GM12878 (cell line): ENCODE measurements around the gene NAALADL2. TPM values are rescaled to one million over a fixed set of nuclear protein-coding genes. Genes with fewer than 3 reads are reported as not detected.
A peak's percentile ranks its signal among the peaks of the same experiment; 100 is the strongest.

Experiments
- ATAC-seq: fragments of 200-7000 bp; cut with Tn5 transposase; 3 replicates; pipeline ENCODE4 v1.9.1; 2020; ENCODE audit warnings: mild to moderate bottlenecking, moderate library complexity
- BruUV-seq: library from RNA; stranded (reverse); fragments of 400-500 nt; replicated peaks from 2 replicates; lab custom pipeline; 2021; lab: Mats Ljungman, UMichigan
- CTCF ChIA-PET: fragments of 300-600 bp; sonication (Branson Sonifier 250); formaldehyde crosslinking; extraction: SDS; loops from one replicate; lab custom pipeline; 2021; ENCODE audit warnings: inconsistent platforms; lab: Yijun Ruan, JAX
- POLR2A ChIA-PET: fragments of 350-600 bp; formaldehyde crosslinking; extraction: SDS; loops from one replicate; lab custom pipeline; 2021; ENCODE audit warnings: inconsistent platforms; lab: Charles Lee
- RAD21 ChIA-PET: fragments of 300-600 bp; sonication (Branson Sonifier 250); formaldehyde crosslinking; loops from one replicate; lab custom pipeline; 2023; ENCODE audit warnings: antibody characterized with exemption; ENCODE audit not compliant: unreplicated experiment; lab: Charles Lee
- SMC1A ChIA-PET: fragments of 300-600 bp; sonication (Branson Sonifier 250); formaldehyde crosslinking; loops from one replicate; lab custom pipeline; 2023; ENCODE audit not compliant: unreplicated experiment, uncharacterized antibody; lab: Charles Lee
- DNase-seq: peaks from one replicate; pipeline ENCODE4 v3.0.0-alpha.2; 2011; ENCODE audit warnings: low read depth, low spot score
- FAIRE-seq: peaks from 3 replicates; lab custom pipeline; 2011; peaks lifted over from hg19 to GRCh38; lab: Jason Lieb, UNC
- H2AFZ ChIP-seq: 2 replicates; pipeline ENCODE4 v1.6.0; 2011; ENCODE audit warnings: low read depth, low read length, control low read depth; ENCODE audit not compliant: control insufficient read depth
- H3K27ac ChIP-seq: 2 replicates; pipeline ENCODE4 v1.5.1; 2011; ENCODE audit warnings: control low read depth; ENCODE audit not compliant: control insufficient read depth, insufficient read depth
- H3K27me3 ChIP-seq, 2 experiments: replicated peaks in 1 of 2; 2 replicates each; pipeline versions ENCODE4 v1.6.0 to v1.6.1; 2011; ENCODE audit warnings: low read length in 1 of 2; ENCODE audit not compliant: control insufficient read depth in 2 of 2, insufficient read depth in 2 of 2
- H3K36me3 ChIP-seq, 2 experiments: 2 replicates each; pipeline ENCODE4 v1.5.1; 2011; ENCODE audit warnings: low read length in 1 of 2; ENCODE audit not compliant: control insufficient read depth in 2 of 2, insufficient read depth in 2 of 2
- H3K4me1 ChIP-seq: 2 replicates; pipeline ENCODE4 v1.6.1; 2011; ENCODE audit warnings: mild to moderate bottlenecking, low read length, moderate library complexity, mixed read lengths; ENCODE audit not compliant: control insufficient read depth, insufficient read depth
- H3K4me2 ChIP-seq: 2 replicates; pipeline ENCODE4 v1.6.0; 2011; ENCODE audit warnings: control low read depth; ENCODE audit not compliant: control insufficient read depth, insufficient read depth
- H3K4me3 ChIP-seq: fragments of 200-600 bp; sonication (generic); 2 replicates; pipeline ENCODE4 v1.5.1; 2016
- H3K79me2 ChIP-seq: 2 replicates; pipeline ENCODE4 v1.6.0; 2011; ENCODE audit warnings: low read length; ENCODE audit not compliant: control insufficient read depth, insufficient read depth
- H3K9ac ChIP-seq: 2 replicates; pipeline ENCODE4 v1.8.0; 2011; ENCODE audit warnings: low read length, control low read depth, mixed read lengths; ENCODE audit not compliant: control insufficient read depth, insufficient read depth
- H3K9me3 ChIP-seq: replicated peaks from 3 replicates; pipeline ENCODE4 v1.5.1; 2011; ENCODE audit warnings: mild to moderate bottlenecking, low read length; ENCODE audit not compliant: control insufficient read depth, insufficient read depth
- H4K20me1 ChIP-seq: 2 replicates; pipeline ENCODE4 v1.6.0; 2011; ENCODE audit not compliant: control insufficient read depth, insufficient read depth
- ATF7 ChIP-seq: fragments of 450-650 bp; IDR thresholded peaks from 2 replicates; pipeline ENCODE4 v1.6.1; 2016; ENCODE audit warnings: low read depth, mild to moderate bottlenecking
- BACH1 ChIP-seq: fragments of 450-650 bp; IDR thresholded peaks from 2 replicates; pipeline ENCODE4 v1.6.1; 2017; ENCODE audit warnings: mild to moderate bottlenecking, borderline replicate concordance
- BCL11A ChIP-seq: IDR thresholded peaks from 2 replicates; pipeline ENCODE4 v1.6.1; 2011; ENCODE audit warnings: low read depth, low read length
- E4F1 ChIP-seq: fragments of 450-650 bp; IDR thresholded peaks from 2 replicates; pipeline ENCODE4 v1.6.1; 2018; ENCODE audit warnings: borderline replicate concordance, mild to moderate bottlenecking; ENCODE audit not compliant: partially characterized antibody
- EP300 ChIP-seq, 2 experiments: fragments of 150-350 bp in 1 of 2; IDR thresholded peaks; 2 replicates each; pipeline ENCODE4 v1.6.1; 2011 to 2012; ENCODE audit warnings: low read depth in 2 of 2, low read length in 2 of 2, borderline replicate concordance in 1 of 2, improper control_type of control experiment in 1 of 2, inconsistent platforms in 1 of 2; ENCODE audit not compliant: control insufficient read depth in 1 of 2
- GABPA ChIP-seq: IDR thresholded peaks from 2 replicates; pipeline ENCODE4 v1.6.1; 2014; ENCODE audit warnings: antibody characterized with exemption, low read depth, mild to moderate bottlenecking, inconsistent platforms
- HDGF ChIP-seq: fragments of 450-650 bp; IDR thresholded peaks from 2 replicates; pipeline ENCODE4 v1.6.1; 2016; ENCODE audit warnings: antibody characterized with exemption
- IRF4 ChIP-seq: IDR thresholded peaks from 2 replicates; pipeline ENCODE4 v1.6.1; 2011; ENCODE audit warnings: low read depth, low read length
- MYC ChIP-seq: IDR thresholded peaks from 2 replicates; pipeline ENCODE4 v1.6.1; 2011; ENCODE audit warnings: mild to moderate bottlenecking, low read length, moderate library complexity, inconsistent platforms; ENCODE audit not compliant: insufficient read depth, insufficient replicate concordance, insufficient read length, severe bottlenecking
- NKRF ChIP-seq: fragments of 450-650 bp; conservative IDR thresholded peaks from 2 replicates; pipeline ENCODE4 v1.6.1; 2017; ENCODE audit warnings: mild to moderate bottlenecking, moderate library complexity
- RB1 ChIP-seq: fragments of 450-650 bp; formaldehyde crosslinking; IDR thresholded peaks from 2 replicates; pipeline ENCODE4 v1.6.1; 2017; ENCODE audit warnings: mild to moderate bottlenecking, borderline replicate concordance
- SREBF2 ChIP-seq: IDR thresholded peaks from 2 replicates; pipeline ENCODE4 v1.6.1; 2012; ENCODE audit warnings: mild to moderate bottlenecking, low read length
- STAT1 ChIP-seq: fragments of 450-650 bp; conservative IDR thresholded peaks from 2 replicates; pipeline ENCODE4 v1.6.1; 2014; ENCODE audit warnings: antibody characterized with exemption, mild to moderate bottlenecking
- STAT3 ChIP-seq: IDR thresholded peaks from 2 replicates; pipeline ENCODE4 v1.6.1; 2011; ENCODE audit warnings: low read depth, low read length, improper control_type of control experiment
- TCF3 ChIP-seq: IDR thresholded peaks from 2 replicates; pipeline ENCODE4 v1.6.1; 2012; ENCODE audit warnings: low read depth, mild to moderate bottlenecking, low read length, borderline replicate concordance; ENCODE audit not compliant: insufficient read depth
- WRNIP1 ChIP-seq: IDR thresholded peaks from 2 replicates; pipeline ENCODE4 v1.6.1; 2011; ENCODE audit warnings: low read depth, low read length, improper control_type of control experiment, borderline replicate concordance
- ZSCAN29 ChIP-seq: fragments of 450-650 bp; IDR thresholded peaks from 2 replicates; pipeline ENCODE4 v1.6.1; 2017; ENCODE audit warnings: mild to moderate bottlenecking, moderate library complexity
- whole genome bisulfite sequencing: methylation state at CpG from one replicate; pipeline ENCODE4 v1.1.6; 2016; ENCODE audit warnings: low lambda C conversion rate; ENCODE audit not compliant: insufficient replicate concordance, insufficient coverage; ENCODE audit errors: missing lambda C conversion rate; 5-methylcytosine and 5-hydroxymethylcytosine counted together
- in situ Hi-C: fragments of 300-500 bp; cut with MboI; formaldehyde crosslinking; loops from 9 replicates; pipeline ENCODE4 v1.14.3; 2018; ENCODE audit warnings: mixed read lengths
- intact Hi-C: fragments of 100-400 bp; cut with micrococcal nuclease; formaldehyde crosslinking; loops from one replicate; pipeline ENCODE4 v1.14.2; 2022; ENCODE audit not compliant: unreplicated experiment
- polyA plus RNA-seq, 11 experiments: library from polyadenylated mRNA; depleted of rRNA in 4 of 11; unstranded in 6 of 11; stranded (reverse) in 5 of 11; fragments of >200 nt; fragmentation: Nextera tagmentation in 4 of 11; fragmentation: Illumina TruSeq in 1 of 11; extraction: Ambion mirVana in 4 of 11; extraction: Trizol in 1 of 11; gene quantifications; 1 replicate in 1 of 11; 2 replicates in 10 of 11; pipeline versions ENCODE4 v1.2.1 to v1.2.3, GENCODE V29; 2011 to 2016; ENCODE audit warnings: inconsistent platforms in 2 of 11, missing spikeins in 2 of 11, low read depth in 1 of 11
- total RNA-seq, 4 experiments: library from RNA; depleted of rRNA in 3 of 4; stranded (reverse); fragments of >200 nt in 3 of 4; fragmentation: Illumina TruSeq in 1 of 4; extraction: Trizol in 1 of 4; gene quantifications; 2 replicates each; pipeline versions ENCODE4 v1.2.1 to v1.2.3, GENCODE V29; 2013 to 2021

NAALADL2 gene
- total and polyA plus RNA-seq, 10 of the 15 experiments (the other 5 are each of a cell fraction or from before 2014, with no cell fraction given) = 0.06 to 10.8 (median 0.46) TPM

- H4K20me1 ChIP-seq = no peaks in the 10 kb centered on the region
- DNase-seq = no peak
- ChIA-PET RAD21 (no interaction called here), SMC1A (interaction anchor here (0.7 to 1.2 kb wide), 2 partner anchors 11 to 26 kb away, joined by 3 read pairs; no protein-coding TSS in a partner anchor), POLR2A (no interaction called here)
- BruUV-seq = TSS peak; percentile 13
- H3K79me2 ChIP-seq = no peaks in the 10 kb centered on the region
- H3K9ac ChIP-seq = no peak overlapping the region
- WGBS = 27% methylated on average over 5 of the region's 5 CpGs
- in situ Hi-C loops (no loop called here), intact Hi-C loops (no loop called here)
- no peaks in the 10 kb centered on the region for H3K36me3 ChIP-seq
- H2AFZ ChIP-seq = no peak overlapping the region
- no peaks in the 10 kb centered on the region for H3K9me3 ChIP-seq
- TF ChIP-seq BACH1 (no peak), STAT3 (no peak), E4F1 (no peak), ZSCAN29 (no peak), WRNIP1 (no peak), IRF4 (no peak), HDGF (no peak), EP300 (IDR thresholded peaks at IDR 0.05; ENCODE audit: borderline replicate concordance in 1 of 2, control insufficient read depth in 1 of 2, low read depth in 2 of 2, low read length in 2 of 2) (no peak), MYC (no peak), TCF3 (no peak), RB1 (no peak), NKRF (no peak), ATF7 (no peak), SREBF2 (no peak), STAT1 (no peak), BCL11A (no peak), GABPA (no peak)
- TF ChIP-seq, all 136 proteins: peak for 0
- no peak for ATAC-seq
- H3K4me1 ChIP-seq = no peaks in the 10 kb centered on the region
- no peak for FAIRE-seq
- CTCF ChIA-PET = no interaction called here
- H3K27ac ChIP-seq = no peak overlapping the region
- no peak overlapping the region for H3K4me2 ChIP-seq
- no peak overlapping the region for H3K4me3 ChIP-seq
- no peaks in the 10 kb centered on the region for H3K27me3 ChIP-seq
Observed at GRCh38 chr3:175208326-175208725, 349.2 kb downstream of the NAALADL2 start.
